ENCODE data around the gene TNFRSF14.

The TNFRSF14 gene

DNA sequence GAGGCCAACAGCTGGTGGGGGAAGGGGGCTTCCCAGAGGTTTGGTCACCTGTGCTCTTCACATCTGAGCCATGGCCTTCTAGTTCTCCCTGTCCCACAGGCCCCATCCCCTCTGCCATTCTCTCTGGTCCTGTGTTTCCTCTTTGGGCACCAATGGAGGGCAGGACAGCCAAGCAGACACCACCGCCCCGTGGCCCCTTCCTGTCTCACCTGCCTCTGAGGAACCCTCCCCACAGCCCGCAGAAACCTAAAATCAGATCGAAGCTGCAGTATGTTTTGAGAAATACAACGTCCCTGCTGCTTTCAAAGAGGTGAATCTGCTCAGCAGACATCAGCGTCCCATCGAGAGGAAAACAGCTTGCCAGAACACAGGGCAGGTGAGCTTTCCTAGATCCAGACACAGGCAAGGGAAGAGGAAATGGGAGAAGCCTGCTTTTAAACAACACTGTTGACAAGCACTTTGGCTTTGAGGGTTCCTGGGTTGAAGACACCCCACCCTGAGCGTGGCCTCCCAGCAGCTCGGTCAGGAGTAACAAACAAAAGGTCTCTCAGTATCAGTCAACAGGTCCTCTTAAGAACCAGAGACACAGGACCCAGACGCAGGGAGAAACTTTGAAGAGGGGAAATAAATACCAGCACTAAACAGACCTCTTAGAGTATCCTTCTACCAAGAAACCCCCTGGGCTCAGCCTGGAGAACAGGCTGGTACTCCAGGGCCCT lies 32.1 kb upstream of the TNFRSF14 start:
- DNase-seq = peak in 4 of 5 donors; percentile 41 to 71 (median 42)

- no peak for DNase-seq
Measured at GRCh38 chr1:2525572-2525919, 30.6 kb upstream of the TNFRSF14 start.

- peak; percentile 74 to 94 (median 85) for DNase-seq
Measured at GRCh38 chr1:2525920-2526823, 30.0 kb upstream of the TNFRSF14 start, which contains the start of gene PANK4. Gene PANK4, minus strand, starts transcription at chr1:2526596. Its CDS starts 9 bp downstream, at chr1:2526587.

- DNase-seq = peak in 2 of 5 donors; percentile 23 to 60
Measured at GRCh38 chr1:2526824-2527555, 29.2 kb upstream of the TNFRSF14 start.

- DNase-seq = no peak
Measured at GRCh38 chr1:2527556-2527860, 28.7 kb upstream of the TNFRSF14 start.

- no peak for DNase-seq
Measured at GRCh38 chr1:2528016-2528415, 28.2 kb upstream of the TNFRSF14 start.

DNA sequence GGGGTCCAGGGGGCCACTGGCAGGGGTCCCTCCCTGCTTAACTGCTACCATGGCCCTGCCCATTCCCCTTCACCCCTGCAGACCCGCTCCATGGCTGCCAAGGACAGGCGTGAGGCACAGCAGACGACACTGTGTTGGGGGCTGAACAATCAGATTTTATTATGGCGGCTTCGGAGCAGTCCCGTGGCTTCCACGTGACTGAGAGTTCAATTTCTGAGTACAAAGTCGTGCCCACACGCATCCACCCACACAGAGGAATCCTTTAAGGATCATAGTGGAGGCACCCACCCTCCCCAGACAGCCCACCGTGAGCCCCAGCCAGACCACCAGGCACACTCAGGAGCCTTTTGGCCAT lies 27.6 kb upstream of the TNFRSF14 start:
- DNase-seq = no peak

DNA sequence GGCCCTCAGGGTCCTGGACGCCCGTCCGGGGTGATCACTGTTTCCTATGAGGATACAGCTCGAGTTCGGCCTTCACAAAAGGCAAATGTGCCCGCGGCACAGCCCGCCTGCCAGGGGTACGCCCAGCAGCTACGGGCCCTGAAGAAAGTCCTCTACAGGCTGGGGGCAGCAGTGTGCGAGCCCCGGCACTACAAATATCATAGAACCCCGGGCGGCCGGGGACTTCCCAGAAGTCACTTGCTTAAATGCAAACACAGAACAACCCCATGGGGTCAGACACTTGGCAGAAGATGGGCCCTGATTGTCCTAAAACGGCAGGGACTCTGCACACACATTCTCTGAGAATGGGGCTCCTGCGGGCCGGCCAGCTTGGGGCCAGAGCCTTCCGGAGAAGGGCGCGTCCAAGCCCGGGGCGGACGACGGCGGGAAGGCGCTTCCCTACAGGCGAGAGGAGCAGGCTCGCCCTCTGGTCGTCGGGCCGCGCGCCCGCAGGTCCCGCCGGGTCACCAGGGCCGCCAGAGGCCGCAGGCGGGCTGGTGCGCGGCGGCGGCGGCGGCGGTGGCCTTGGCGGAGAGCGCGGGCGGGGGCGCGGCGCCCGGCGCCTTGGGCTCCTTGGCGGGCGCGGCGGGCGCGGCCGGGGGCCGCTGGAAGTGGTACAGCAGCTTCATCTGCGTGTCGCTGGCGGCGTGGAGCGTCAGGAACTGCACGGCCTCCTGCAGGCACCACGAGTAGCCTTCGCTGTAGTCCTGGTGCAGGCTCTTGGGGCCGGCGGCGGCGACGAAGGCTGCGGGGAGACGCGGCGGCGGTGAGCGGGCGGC lies 27.0 kb upstream of the TNFRSF14 start:
- DNase-seq = peak in 2 of 5 donors; percentile 30 to 31

- DNase-seq = no peak
Measured at GRCh38 chr1:2529784-2530512, 26.2 kb upstream of the TNFRSF14 start, which contains the start of gene HES5. Gene HES5, minus strand, starts transcription at chr1:2530263. Its CDS starts 99 bp downstream, at chr1:2530164.

- DNase-seq = no peak
Measured at GRCh38 chr1:2530513-2531361, 25.4 kb upstream of the TNFRSF14 start.

GRCh38 chr1:2532485-2533160 lies 23.5 kb upstream of the TNFRSF14 start:
- DNase-seq = no peak

- DNase-seq = no peak
Measured at GRCh38 chr1:2533365-2533764, 22.8 kb upstream of the TNFRSF14 start.

- DNase-seq = no peak
Measured at GRCh38 chr1:2534315-2534686, 21.9 kb upstream of the TNFRSF14 start.

- DNase-seq = no peak
Measured at GRCh38 chr1:2534687-2535441, 21.3 kb upstream of the TNFRSF14 start.

GRCh38 chr1:2535455-2535854 lies 20.7 kb upstream of the TNFRSF14 start:
- no peak for DNase-seq

GRCh38 chr1:2535981-2536380 lies 20.2 kb upstream of the TNFRSF14 start:
- no peak for DNase-seq

GRCh38 chr1:2537784-2538115 lies 18.4 kb upstream of the TNFRSF14 start:
- no peak for DNase-seq

DNA sequence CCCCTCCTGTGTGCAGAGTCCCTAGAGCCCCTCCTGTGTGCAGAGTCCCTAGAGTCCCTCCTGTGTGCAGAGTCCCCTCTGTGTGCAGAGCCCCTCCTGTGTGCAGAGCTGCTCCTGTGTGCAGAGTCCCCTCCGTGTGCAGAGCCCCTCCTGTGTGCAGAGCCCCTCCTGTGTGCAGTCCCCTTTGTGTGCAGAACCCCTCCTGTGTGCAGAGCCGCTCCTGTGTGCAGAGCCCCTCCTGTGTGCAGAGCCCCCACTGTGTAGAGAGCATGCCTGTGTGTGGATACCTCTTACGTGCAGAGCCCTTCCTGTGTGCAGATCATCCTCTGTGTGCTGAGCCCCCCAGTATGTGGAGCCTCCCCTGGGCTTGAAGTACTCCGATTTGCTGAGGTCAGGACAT lies 17.8 kb upstream of the TNFRSF14 start:
- no peak for DNase-seq

GRCh38 chr1:2538872-2539271 lies 17.3 kb upstream of the TNFRSF14 start:
- DNase-seq = no peak
